Fibroblast of skin of right biceps (primary cell): ENCODE measurements around the gene TFDP1.
"Not testable (repeated sequence)": the region's sequence is repeated elsewhere in the genome, so short reads cannot be mapped to it uniquely, and the experiment has no call there.

ENCODE experiments used
- DNase-seq: peaks from one replicate; pipeline ENCODE4 v3.0.0-alpha.2; 2013

The TFDP1 gene

GRCh38 chr13:113620036-113620796, 35.7 kb downstream of the TFDP1 start:
- no peak for DNase-seq

GRCh38 chr13:113621046-113621445, 36.5 kb downstream of the TFDP1 start:
- no peak for DNase-seq

DNA sequence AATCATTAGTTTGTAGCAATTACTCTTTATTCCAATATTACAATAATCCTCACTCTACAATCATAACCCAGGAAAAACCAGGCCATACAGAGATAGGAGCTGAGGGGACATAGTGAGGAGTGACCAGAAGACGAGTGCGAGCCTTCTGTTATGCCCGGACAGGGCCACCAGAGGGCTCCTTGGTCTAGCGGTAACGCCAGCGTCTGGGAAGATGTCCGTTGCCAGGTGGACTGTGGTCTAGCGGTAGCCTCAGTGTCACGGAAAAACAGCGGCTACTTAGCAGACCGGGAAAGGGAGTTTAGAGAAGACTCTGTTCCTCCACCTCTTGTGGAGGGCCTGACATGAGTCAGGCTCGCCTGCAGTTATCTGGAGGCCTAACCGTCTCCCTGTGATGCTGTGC, 36.9 kb downstream of the TFDP1 start:
- not testable (repeated sequence) for DNase-seq

- not testable (repeated sequence) for DNase-seq
Measured at GRCh38 chr13:113621986-113622550, 37.5 kb downstream of the TFDP1 start.

DNA sequence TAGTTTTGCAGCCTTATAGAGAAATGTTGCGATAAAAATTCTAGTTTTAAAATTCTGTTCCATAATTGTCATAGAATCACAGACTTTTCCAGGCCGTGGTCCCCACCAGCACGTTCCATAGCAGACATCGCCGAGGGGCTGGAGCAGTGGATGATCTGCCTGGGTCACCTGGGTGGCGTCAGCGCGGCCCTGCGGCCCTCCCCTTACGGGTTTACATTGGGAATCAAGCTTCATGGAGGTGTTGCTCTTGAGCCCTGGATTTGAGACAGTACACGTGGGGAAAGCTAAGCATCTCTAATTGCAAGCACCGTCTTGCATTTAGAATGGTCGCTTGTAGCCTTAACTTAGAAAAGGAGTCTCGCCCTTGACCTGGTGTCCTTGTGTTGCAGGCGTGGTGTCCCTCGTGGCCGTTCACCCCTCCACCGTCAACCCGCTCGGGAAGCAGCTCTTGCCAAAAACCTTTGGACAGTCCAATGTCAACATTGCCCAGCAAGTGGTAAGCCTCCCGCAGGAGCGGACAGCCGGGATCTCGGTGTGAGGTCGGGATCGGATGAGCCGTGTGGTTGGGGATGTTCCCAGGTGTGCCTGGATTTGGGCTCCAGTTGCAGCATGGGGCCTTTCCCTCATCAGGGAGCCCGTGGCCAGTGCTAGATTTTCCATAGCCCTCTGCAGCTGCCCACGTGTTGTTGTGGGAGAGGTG, 38.4 kb downstream of the TFDP1 start:
- no peak for DNase-seq

GRCh38 chr13:113623491-113624234, 39.1 kb downstream of the TFDP1 start:
- DNase-seq, result no peak

DNA sequence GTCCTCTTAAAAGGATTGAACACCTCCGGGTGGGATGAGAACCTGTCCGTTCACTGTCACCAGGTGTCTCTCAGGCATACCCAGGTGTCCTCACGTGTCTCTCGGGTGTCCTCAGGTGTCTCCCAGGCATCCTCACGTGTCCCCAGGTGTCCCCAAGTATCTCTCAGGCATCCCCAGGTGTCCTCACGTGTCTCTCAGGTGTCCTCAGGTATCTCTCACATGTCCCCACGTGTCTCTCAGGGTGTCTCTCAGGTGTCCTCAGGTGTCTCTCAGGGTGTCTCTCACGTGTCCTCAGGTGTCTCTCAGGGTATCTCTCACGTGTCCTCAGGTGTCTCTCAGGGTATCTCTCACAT, 39.7 kb downstream of the TFDP1 start:
- DNase-seq, result no peak

- DNase-seq, result not testable (repeated sequence)
Measured at GRCh38 chr13:113624640-113625304, 40.2 kb downstream of the TFDP1 start.

GRCh38 chr13:113625965-113626721, 41.6 kb downstream of the TFDP1 start:
- DNase-seq, result peak; percentile 62

GRCh38 chr13:113627136-113627535, 42.6 kb downstream of the TFDP1 start:
- DNase-seq, result no peak

GRCh38 chr13:113628291-113629270, 44.0 kb downstream of the TFDP1 start:
- DNase-seq, result no peak

DNA sequence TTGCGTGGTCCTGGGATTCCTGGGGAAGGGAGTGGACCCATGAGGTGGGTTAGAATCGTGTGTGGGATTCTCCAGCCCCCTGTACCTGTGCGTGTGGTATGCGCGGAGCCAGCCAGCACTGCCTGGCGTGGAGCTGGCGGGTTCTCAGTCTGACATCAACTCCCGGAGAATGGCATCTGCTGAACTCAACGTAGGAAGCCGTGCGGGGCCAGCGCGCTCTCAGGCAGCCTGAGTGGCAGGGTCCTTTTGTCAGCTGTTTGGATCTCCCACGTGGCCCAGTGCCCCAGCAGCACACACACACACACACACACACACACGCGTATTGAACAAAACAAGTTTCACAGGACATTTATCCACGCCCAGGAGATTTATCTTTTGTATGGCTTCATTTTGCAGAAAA, 45.3 kb downstream of the TFDP1 start:
- no peak for DNase-seq

- no peak for DNase-seq
Measured at GRCh38 chr13:113630296-113630695, 45.7 kb downstream of the TFDP1 start.

- no peak for DNase-seq
Measured at GRCh38 chr13:113630804-113631203, 46.3 kb downstream of the TFDP1 start.

GRCh38 chr13:113631341-113632095, 47.0 kb downstream of the TFDP1 start:
- DNase-seq, result no peak

GRCh38 chr13:113632706-113633484, 48.3 kb downstream of the TFDP1 start:
- DNase-seq, result no peak

GRCh38 chr13:113633485-113633873, 48.9 kb downstream of the TFDP1 start:
- DNase-seq, result no peak

DNA sequence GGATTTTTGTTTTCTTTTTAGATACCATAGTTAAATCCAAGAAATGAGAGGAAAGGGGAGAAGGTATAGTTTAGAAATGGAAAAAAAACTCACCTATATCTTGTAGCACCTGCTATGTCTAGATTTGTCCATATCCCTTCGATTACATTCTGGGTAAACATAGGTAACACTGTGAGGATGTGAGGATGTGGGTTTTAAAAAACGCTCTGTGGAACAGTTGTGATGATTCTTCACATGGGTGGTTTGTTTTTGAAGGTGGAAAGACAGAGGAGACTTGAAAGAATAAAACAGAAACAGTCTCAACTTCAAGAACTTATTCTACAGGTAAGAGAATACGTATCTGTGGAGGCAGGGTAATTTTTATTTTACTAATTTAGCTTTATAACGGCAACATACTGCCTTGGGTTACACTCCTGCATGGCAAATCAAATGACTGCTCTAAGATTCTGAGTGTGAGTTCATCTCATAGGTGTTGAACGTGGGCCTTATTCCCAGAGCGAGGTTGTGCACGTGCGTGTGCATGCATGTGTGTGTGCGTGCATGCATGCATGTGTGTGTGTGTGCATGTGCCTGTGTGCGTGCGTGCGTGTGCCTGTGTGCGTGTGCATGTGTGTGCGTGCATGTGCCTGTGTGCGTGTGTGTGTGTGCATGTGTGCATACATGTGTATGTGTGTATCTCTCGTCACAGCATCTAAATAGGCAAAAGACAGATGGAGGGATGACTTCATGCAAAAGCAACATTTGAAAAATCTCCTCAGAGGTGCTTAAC, 49.9 kb downstream of the TFDP1 start:
- no peak for DNase-seq

DNA sequence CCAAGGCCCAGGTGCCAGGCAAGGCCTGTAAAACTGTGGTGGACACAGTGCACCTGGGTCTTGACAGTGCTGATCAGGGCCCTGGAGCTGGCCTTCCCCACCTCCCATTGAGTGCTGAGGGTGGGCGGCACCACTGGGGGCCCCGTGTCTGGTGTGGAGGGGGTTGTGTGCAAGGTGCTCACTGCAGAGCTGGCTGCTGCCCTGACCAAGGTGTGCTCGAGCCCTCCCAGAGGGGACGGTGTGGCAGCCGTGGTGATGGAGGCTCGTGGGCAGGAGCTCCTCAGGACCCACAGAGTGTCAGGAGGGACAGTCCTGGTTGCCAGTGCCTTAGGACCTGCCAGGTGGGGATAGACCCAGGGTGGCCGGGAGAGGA, 50.5 kb downstream of the TFDP1 start:
- DNase-seq, result no peak
